K562 (cell line): ENCODE data around the gene USP8. TPM values are rescaled to one million over a fixed set of nuclear protein-coding genes. Genes with fewer than 3 reads are reported as not detected.

Experiments
- ATAC-seq: fragments of 200-7000 bp; cut with Tn5 transposase; 3 replicates; pipeline ENCODE4 v1.9.1; 2020; ENCODE audit warnings: moderate library complexity
- BruUV-seq: library from RNA; stranded (reverse); fragments of 400-500 nt; replicated peaks from 2 replicates; lab custom pipeline; 2021; lab: Mats Ljungman, UMichigan
- CTCF ChIA-PET: fragments of 300-600 bp; formaldehyde crosslinking; extraction: SDS; loops from one replicate; lab custom pipeline; 2021; ENCODE audit warnings: low intra/inter-chr PET ratio; lab: Yijun Ruan, JAX
- POLR2A ChIA-PET: fragments of 300-600, 350-650 bp; sonication (Branson Sonifier 250); formaldehyde crosslinking; extraction: SDS; loops from one replicate; lab custom pipeline; 2021; ENCODE audit warnings: antibody characterized with exemption, inconsistent platforms; lab: Yijun Ruan, JAX
- DNase-seq, 4 experiments: peaks; one replicate each; pipeline versions ENCODE4 v3.0.0 to v3.0.0-alpha.2; 2011 to 2018; ENCODE audit warnings: low spot score in 3 of 4, mixed read lengths in 3 of 4; ENCODE audit errors: extremely low read depth in 1 of 4
- FAIRE-seq: peaks from 2 replicates; lab custom pipeline; 2011; peaks lifted over from hg19 to GRCh38; lab: Jason Lieb, UNC
- H2AFZ ChIP-seq: 2 replicates; pipeline ENCODE4 v1.6.0; 2011; ENCODE audit warnings: low read depth, low read length, control low read depth, inconsistent platforms
- H3K27ac ChIP-seq: fragments of 200-600 bp; 3 replicates; pipeline ENCODE4 v1.8.0; 2011; ENCODE audit warnings: low read depth, mild to moderate bottlenecking, control low read depth, inconsistent platforms, low read length, moderate library complexity, mixed read lengths; ENCODE audit errors: extremely low read depth
- H3K27me3 ChIP-seq, 2 experiments: fragments of 300-600 bp in 1 of 2; 2 replicates in 1 of 2; 3 replicates in 1 of 2; pipeline versions ENCODE4 v1.6.0 to v1.8.0; 2011; ENCODE audit warnings: inconsistent platforms in 2 of 2, low read length in 2 of 2, mild to moderate bottlenecking in 1 of 2, mixed read lengths in 1 of 2, moderate library complexity in 1 of 2; ENCODE audit not compliant: control insufficient read depth in 2 of 2, insufficient read depth in 2 of 2
- H3K36me3 ChIP-seq: fragments of 300-600 bp; 3 replicates; pipeline ENCODE4 v1.8.0; 2011; ENCODE audit warnings: mild to moderate bottlenecking, low read length, inconsistent platforms; ENCODE audit not compliant: control insufficient read depth, insufficient read depth
- H3K4me1 ChIP-seq, 2 experiments: fragments of 200-600 bp in 1 of 2; replicated peaks in 1 of 2; 2 replicates in 1 of 2; 3 replicates in 1 of 2; pipeline versions ENCODE4 v1.5.1 to v1.8.0; 2011; ENCODE audit warnings: inconsistent platforms in 2 of 2, low read length in 2 of 2, mild to moderate bottlenecking in 1 of 2, mixed read lengths in 1 of 2, moderate library complexity in 1 of 2; ENCODE audit not compliant: control insufficient read depth in 2 of 2, insufficient read depth in 2 of 2
- H3K4me2 ChIP-seq: 2 replicates; pipeline ENCODE4 v1.6.1; 2011; ENCODE audit warnings: low read length, control low read depth, inconsistent platforms, mixed read lengths; ENCODE audit not compliant: insufficient read depth
- H3K4me3 ChIP-seq: fragments of 200-600 bp; sonication (generic), shearing (Covaris generic); 2 replicates; pipeline ENCODE4 v1.5.1; 2016; ENCODE audit warnings: control low read depth, inconsistent platforms
- H3K79me2 ChIP-seq: fragments of 200-600 bp; 3 replicates; pipeline ENCODE4 v1.8.0; 2011; ENCODE audit warnings: low read length, inconsistent platforms; ENCODE audit not compliant: control insufficient read depth, insufficient read depth
- H3K9ac ChIP-seq, 2 experiments: 2 replicates each; pipeline versions ENCODE4 v1.6.0 to v1.6.1; 2011; ENCODE audit warnings: low read depth in 2 of 2, low read length in 2 of 2, control low read depth in 1 of 2, inconsistent platforms in 1 of 2, mild to moderate bottlenecking in 1 of 2, mixed read lengths in 1 of 2; ENCODE audit not compliant: insufficient read depth in 1 of 2
- H3K9me1 ChIP-seq: one replicate; pipeline ENCODE4 v1.6.0; 2011; ENCODE audit warnings: inconsistent platforms, mild to moderate bottlenecking, low read length, moderate library complexity; ENCODE audit not compliant: control insufficient read depth, insufficient read depth
- H3K9me3 ChIP-seq: replicated peaks from 2 replicates; pipeline ENCODE4 v1.5.1; 2011; ENCODE audit warnings: low read depth, low read length, inconsistent platforms; ENCODE audit not compliant: control insufficient read depth, insufficient read depth
- H4K20me1 ChIP-seq: replicated peaks from 2 replicates; pipeline ENCODE4 v1.6.1; 2011; ENCODE audit warnings: low read length, inconsistent platforms, mixed read lengths; ENCODE audit not compliant: control insufficient read depth, insufficient read depth
- CREBBP ChIP-seq: IDR thresholded peaks from one replicate; pipeline ENCODE4 v1.6.1; 2012; ENCODE audit warnings: low read depth, mild to moderate bottlenecking, control low read depth, inconsistent platforms, low read length
- HDAC6 ChIP-seq: IDR thresholded peaks from 2 replicates; pipeline ENCODE4 v1.6.1; 2012; ENCODE audit warnings: low read depth, mild to moderate bottlenecking, control low read depth, inconsistent platforms, low read length, moderate library complexity
- RAD21 ChIP-seq, 2 experiments: fragments of 250-450 bp in 1 of 2; fragments of 450-650 bp in 1 of 2; sonication (Bioruptor Pico) in 1 of 2; formaldehyde crosslinking in 1 of 2; IDR thresholded peaks in 1 of 2; conservative IDR thresholded peaks in 1 of 2; 2 replicates each; pipeline versions ENCODE4 v1.4.0 to v1.8.0; 2020 to 2022; ENCODE audit warnings: mild to moderate bottlenecking in 2 of 2, moderate library complexity in 1 of 2
- SMARCA4 ChIP-seq: fragments of 450-650 bp; IDR thresholded peaks from 2 replicates; pipeline ENCODE4 v1.6.1; 2016
- TBL1XR1 ChIP-seq, 2 experiments: IDR thresholded peaks; 2 replicates each; pipeline ENCODE4 v1.6.1; 2012; ENCODE audit warnings: improper control_type of control experiment in 2 of 2, low read length in 2 of 2, mild to moderate bottlenecking in 1 of 2
- ZNF165 ChIP-seq: fragments of 250-450 bp; sonication (Bioruptor Pico); IDR thresholded peaks from 2 replicates; pipeline ENCODE4 v1.4.0; 2020; ENCODE audit warnings: borderline replicate concordance
- ZNF184 ChIP-seq: sonication (generic); formaldehyde crosslinking; IDR thresholded peaks from 2 replicates; pipeline ENCODE4 v1.5.0; 2020; ENCODE audit warnings: missing genetic modification reagents
- ZNF316 ChIP-seq: fragments of 450-650 bp; IDR thresholded peaks from 2 replicates; pipeline ENCODE4 v1.6.1; 2016
- ZNF780A ChIP-seq: fragments of 250-450 bp; sonication (Bioruptor Pico); IDR thresholded peaks from 2 replicates; pipeline ENCODE4 v1.5.0; 2021; ENCODE audit warnings: mild to moderate bottlenecking
- WGBS: fragments of 100-300 bp; shearing (Covaris generic); methylation state at CpG from one replicate; pipeline ENCODE4 v1.1.6; 2016; ENCODE audit warnings: low coverage, mixed read lengths; ENCODE audit not compliant: insufficient coverage; ENCODE audit errors: missing lambda C conversion rate; 5-methylcytosine and 5-hydroxymethylcytosine counted together
- in situ Hi-C: fragments of 300-500 bp; cut with MboI; formaldehyde crosslinking; loops from 4 replicates; pipeline ENCODE4 v1.15.0; 2018; ENCODE audit warnings: inconsistent platforms, mixed read lengths
- intact Hi-C: fragments of 100-400 bp; cut with micrococcal nuclease; formaldehyde crosslinking; loops from 2 replicates; pipeline ENCODE4 v1.14.2; 2022
- polyA plus RNA-seq, 8 experiments: library from polyadenylated mRNA; depleted of rRNA in 4 of 8; stranded (reverse) in 5 of 8; unstranded in 3 of 8; fragments of >200 nt; fragmentation: Nextera tagmentation in 2 of 8; fragmentation: Illumina TruSeq in 1 of 8; extraction: Ambion mirVana in 2 of 8; extraction: Trizol in 1 of 8; gene quantifications; 2 replicates each; pipeline versions ENCODE4 v1.2.1 to v1.2.3, GENCODE V29; 2011 to 2014; ENCODE audit warnings: inconsistent platforms in 1 of 8, missing spikeins in 1 of 8
- total RNA-seq, 7 experiments: library from RNA; depleted of rRNA in 6 of 7; stranded (reverse); fragments of >200 nt in 6 of 7; fragmentation: Illumina TruSeq in 2 of 7; extraction: Trizol in 2 of 7; gene quantifications; 2 replicates each; pipeline versions ENCODE4 v1.2.1 to v1.2.3, GENCODE V29; 2011 to 2021; ENCODE audit warnings: low replicate concordance in 1 of 7

Gene USP8
- total and polyA plus RNA-seq, 9 of the 15 experiments (the other 6 are each of a cell fraction or from before 2014, with no cell fraction given), result 35.1 to 58.4 (median 46.1) TPM

- no peak overlapping the region for H3K4me2 ChIP-seq
- H3K27ac ChIP-seq, result no peak overlapping the region; the same call in 2 of the 3 replicates
- 62% methylated on average over 2 of the region's 2 CpGs for WGBS
- no peaks in the 10 kb centered on the region for H3K4me1 ChIP-seq
- no peaks in the 10 kb centered on the region for H3K9me1 ChIP-seq
- H4K20me1 ChIP-seq, result no peaks in the 10 kb centered on the region
- ChIA-PET POLR2A (interaction anchor here (1.0 to 1.4 kb wide), 2 partner anchors 13 to 110 kb away, joined by 3 read pairs; no protein-coding TSS in a partner anchor), CTCF (no interaction called here)
- no peaks in the 10 kb centered on the region for H3K9me3 ChIP-seq
- H3K4me3 ChIP-seq, result no peak overlapping the region
- no peak for FAIRE-seq
- no peaks in the 10 kb centered on the region for H3K27me3 ChIP-seq
- intact Hi-C loops (no loop called here), in situ Hi-C loops (no loop called here)
- H3K9ac ChIP-seq, result no peak overlapping the region
- no peak for DNase-seq
- H2AFZ ChIP-seq, result no peak overlapping the region
- TF ChIP-seq TBL1XR1 (IDR thresholded peaks at IDR 0.05; ENCODE audit: low read length in 2 of 2) (no peak), ZNF780A (CRISPR knock-in tag) (no peak), ZNF165 (CRISPR knock-in tag) (no peak), HDAC6 (no peak), ZNF316 (no peak), SMARCA4 (no peak), RAD21 (CRISPR knock-in tag; conservative IDR thresholded peaks at IDR 0.05 in 1 of 2, IDR thresholded peaks at IDR 0.05 in 1 of 2) (no peak), CREBBP (no peak), ZNF184 (no peak)
- no peak for ATAC-seq
- H3K36me3 ChIP-seq, result peaks cover 74% of the 10 kb centered on the region
- H3K79me2 ChIP-seq, result no peaks in the 10 kb centered on the region
- BruUV-seq, result TSS peak; percentile 23
Observed at GRCh38 chr15:50463423-50464358, 39.5 kb downstream of the USP8 start.
